A549 (cell line): Measurements from ENCODE around the gene ZNF436. TPM values are rescaled to one million over a fixed set of nuclear protein-coding genes. Genes with fewer than 3 reads are reported as not detected.

Experiments used
- ATAC-seq, 2 experiments: fragments of 200-7000 bp in 1 of 2; fragments of >200 bp in 1 of 2; cut with Nextera tagmentation in 1 of 2; cut with Tn5 transposase in 1 of 2; 3 replicates each; pipeline versions ENCODE4 v1.8.0 to v1.9.1; 2018 to 2020; ENCODE audit warnings: mild to moderate bottlenecking in 1 of 2, moderate library complexity in 1 of 2
- CTCF ChIA-PET: fragments of 300-600 bp; sonication (Branson Sonifier 250); formaldehyde crosslinking; extraction: SDS; loops from one replicate; lab custom pipeline; 2021; ENCODE audit warnings: antibody characterized with exemption, inconsistent platforms; lab: Yijun Ruan, JAX
- POLR2A ChIA-PET: fragments of 350-600 bp; formaldehyde crosslinking; extraction: SDS; loops from one replicate; lab custom pipeline; 2021; ENCODE audit warnings: antibody characterized with exemption, inconsistent platforms; lab: Yijun Ruan, JAX
- DNase-seq, 2 experiments: peaks; one replicate each; pipeline versions ENCODE4 v3.0.0 to v3.0.0-alpha.2; 2011 to 2016; ENCODE audit warnings: low read depth in 1 of 2, low spot score in 1 of 2
- FAIRE-seq: peaks from 2 replicates; lab custom pipeline; 2011; peaks lifted over from hg19 to GRCh38; lab: Jason Lieb, UNC
- H3K27ac ChIP-seq, 2 experiments: fragments of >200 bp; sonication (Bioruptor Twin); formaldehyde crosslinking; 3 replicates each; pipeline ENCODE4 v1.5.1; 2016 to 2017
- H3K4me1 ChIP-seq: fragments of >200 bp; sonication (Bioruptor Twin); formaldehyde crosslinking; 3 replicates; pipeline ENCODE4 v1.6.1; 2016
- H3K4me2 ChIP-seq: fragments of >200 bp; sonication (Bioruptor Twin); formaldehyde crosslinking; 3 replicates; pipeline ENCODE4 v1.6.1; 2016
- H3K4me3 ChIP-seq: fragments of >200 bp; sonication (Bioruptor Twin); formaldehyde crosslinking; 3 replicates; pipeline ENCODE4 v1.5.1; 2016
- H3K9me3 ChIP-seq: fragments of >200 bp; sonication (Bioruptor Twin); formaldehyde crosslinking; 3 replicates; pipeline ENCODE4 v1.6.1; 2016
- CBX2 ChIP-seq: fragments of 200-600 bp; sonication (generic); IDR thresholded peaks from 2 replicates; pipeline ENCODE4 v1.6.1; 2016; ENCODE audit warnings: low read depth, mild to moderate bottlenecking, borderline replicate concordance
- CHD4 ChIP-seq: fragments of 200-600 bp; sonication (generic); IDR thresholded peaks from 2 replicates; pipeline ENCODE4 v1.6.1; 2016; ENCODE audit warnings: antibody characterized with exemption, mild to moderate bottlenecking, borderline replicate concordance
- FOSB ChIP-seq: fragments of 250-450 bp; sonication (Bioruptor Pico); IDR thresholded peaks from 2 replicates; pipeline ENCODE4 v1.5.0; 2020; ENCODE audit warnings: mild to moderate bottlenecking, moderate library complexity
- HES2 ChIP-seq: fragments of >200 bp; sonication (Bioruptor Twin); formaldehyde crosslinking; IDR thresholded peaks from 2 replicates; pipeline ENCODE4 v1.6.1; 2016
- HEYL ChIP-seq: fragments of 250-450 bp; sonication (Bioruptor Pico); IDR thresholded peaks from 2 replicates; pipeline ENCODE4 v1.8.0; 2021; ENCODE audit warnings: mild to moderate bottlenecking, moderate library complexity
- JUN ChIP-seq, 2 experiments: fragments of >200 bp; sonication (Bioruptor Twin); formaldehyde crosslinking; IDR thresholded peaks; 2 replicates in 1 of 2; 3 replicates in 1 of 2; pipeline ENCODE4 v1.6.1; 2016 to 2017
- JUNB ChIP-seq: fragments of >200 bp; sonication (Bioruptor Twin); formaldehyde crosslinking; IDR thresholded peaks from 2 replicates; pipeline ENCODE4 v1.6.1; 2016
- KDM1A ChIP-seq: fragments of 200-600 bp; sonication (generic); IDR thresholded peaks from 2 replicates; pipeline ENCODE4 v1.6.1; 2016; ENCODE audit warnings: low read depth, mild to moderate bottlenecking
- NPAS2 ChIP-seq: fragments of 250-450 bp; sonication (Bioruptor Pico); IDR thresholded peaks from 2 replicates; pipeline ENCODE4 v1.8.0; 2022; ENCODE audit warnings: mild to moderate bottlenecking, moderate library complexity, borderline replicate concordance
- RAD21 ChIP-seq, 2 experiments: fragments of >200 bp in 1 of 2; sonication (Bioruptor Twin) in 1 of 2; formaldehyde crosslinking in 1 of 2; IDR thresholded peaks in 1 of 2; conservative IDR thresholded peaks in 1 of 2; 2 replicates in 1 of 2; 3 replicates in 1 of 2; pipeline ENCODE4 v1.6.1; 2012 to 2018; ENCODE audit warnings: inconsistent platforms in 1 of 2
- RCOR1 ChIP-seq: fragments of 150-350 bp; IDR thresholded peaks from 2 replicates; pipeline ENCODE4 v1.6.1; 2014; ENCODE audit warnings: antibody characterized with exemption, low read length, low read depth
- SMC3 ChIP-seq: fragments of >200 bp; sonication (Bioruptor Twin); formaldehyde crosslinking; IDR thresholded peaks from 3 replicates; pipeline ENCODE4 v1.6.1; 2018; ENCODE audit warnings: inconsistent platforms
- ZNF302 ChIP-seq: fragments of 250-450 bp; sonication (Bioruptor Pico); IDR thresholded peaks from 2 replicates; pipeline ENCODE4 v1.9.0; 2021; ENCODE audit warnings: inconsistent platforms, mild to moderate bottlenecking, moderate library complexity
- ZSCAN20 ChIP-seq: fragments of 250-450 bp; sonication (Bioruptor Pico); IDR thresholded peaks from 2 replicates; pipeline ENCODE4 v1.8.0; 2022; ENCODE audit warnings: mild to moderate bottlenecking, moderate library complexity
- WGBS: methylation state at CpG from one replicate; pipeline ENCODE4 v1.1.6; 2017; ENCODE audit errors: missing lambda C conversion rate; 5-methylcytosine and 5-hydroxymethylcytosine counted together
- polyA plus RNA-seq, 4 experiments: library from polyadenylated mRNA; depleted of rRNA in 3 of 4; stranded (reverse); fragments of >200 nt; fragmentation: RNase III in 1 of 4; extraction: RNeasy Plus Mini Kit Qiagen cat#74134 plus additional on column Dnase treatment in 1 of 4; gene quantifications; 2 replicates in 3 of 4; 3 replicates in 1 of 4; pipeline ENCODE4 v1.2.3, GENCODE V29; 2011 to 2017
- TF ChIP-seq, protein P1 (sequence below): IDR thresholded peaks from 2 replicates; pipeline ENCODE4 v1.6.1; 2012; ENCODE audit warnings: low read depth, borderline replicate concordance
- TF ChIP-seq, protein P2 (sequence below): fragments of >200 bp; sonication (Bioruptor Twin); formaldehyde crosslinking; IDR thresholded peaks from 3 replicates; pipeline ENCODE4 v1.6.1; 2016

Gene ZNF436
- polyA plus RNA-seq, 2 of the 4 experiments (the other 2 are of a cell fraction), result 4.7 to 7.5 TPM

GRCh38 chr1:23357138-23357908 is 12.3 kb downstream of the ZNF436 start:
- FAIRE-seq, result no peak
- POLR2A ChIA-PET, result interaction anchor here (1.1 kb wide), 1 partner anchor 13 kb away, joined by 3 read pairs; the partner anchor contains the start of gene HNRNPR

DNA sequence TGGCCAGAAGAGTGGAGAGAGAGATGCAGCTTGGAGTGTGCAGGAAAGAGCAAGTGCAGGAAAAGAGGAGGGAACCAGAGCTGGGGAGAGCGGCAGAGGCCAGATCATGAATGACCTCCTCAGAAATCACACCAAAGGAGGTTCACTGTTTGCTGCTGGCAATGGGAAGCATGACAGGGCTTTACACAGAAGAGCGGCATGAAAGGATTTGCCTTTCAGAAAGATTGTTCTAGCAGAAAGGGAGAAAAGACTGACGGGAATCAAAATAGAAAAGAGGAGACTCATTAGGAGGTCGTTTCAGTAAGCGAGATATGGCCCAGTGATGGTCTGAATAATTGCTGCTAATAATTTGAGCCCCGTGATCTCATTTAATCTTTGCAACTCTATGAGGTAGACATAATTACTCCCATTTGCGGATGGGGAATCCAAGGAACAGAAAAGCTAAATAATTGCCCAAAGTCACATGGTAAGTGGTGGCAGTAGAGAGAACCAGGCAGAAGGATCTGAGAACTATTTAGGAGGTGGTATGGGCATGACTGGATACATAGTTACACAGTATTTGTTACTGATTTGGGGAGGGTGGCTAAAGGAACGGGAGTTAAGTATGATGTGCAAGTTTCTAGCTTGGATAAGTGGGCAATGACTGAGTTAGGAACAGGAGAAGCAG is 13.0 kb downstream of the ZNF436 start:
- no peak overlapping the region for H3K4me3 ChIP-seq
- peaks cover 49% of the 10 kb centered on the region for H3K9me3 ChIP-seq
- H3K4me2 ChIP-seq, result no peak overlapping the region
- FAIRE-seq (no peak), DNase-seq (no peak), ATAC-seq (no peak)
- no peaks in the 10 kb centered on the region for H3K4me1 ChIP-seq
- no peak for TF ChIP-seq JUNB
- TF ChIP-seq FOSB, result no peak
- no peak for TF ChIP-seq RCOR1
- no peak for TF ChIP-seq SMC3
- no peak for TF ChIP-seq CBX2
- POLR2A ChIA-PET, result interaction anchor here (1.0 to 1.1 kb wide), 2 partner anchors 12 kb away, joined by 3 read pairs; partner anchors contain the start of gene HNRNPR
- CTCF ChIA-PET, result interaction anchor here (1.0 to 1.5 kb wide), 3 partner anchors 12 to 279 kb away, joined by 3 to 4 read pairs (median 3); partner anchors contain the start of gene HNRNPR
- H3K27ac ChIP-seq, result no peak overlapping the region
- 86% methylated on average over 8 of the region's 8 CpGs for whole genome bisulfite sequencing

More at GRCh38 chr1:23357138-23357908, 12.3 kb downstream of the ZNF436 start:
- no peaks in the 10 kb centered on the region for H3K4me1 ChIP-seq
- ATAC-seq, result no peak
- WGBS, result 77% methylated on average over 3 of the region's 3 CpGs
- H3K4me3 ChIP-seq, result no peak overlapping the region
- CTCF ChIA-PET, result interaction anchor here (0.8 to 1.4 kb wide), 2 partner anchors 46 to 278 kb away, joined by 3 read pairs; no protein-coding TSS in a partner anchor
- no peak overlapping the region for H3K4me2 ChIP-seq
- peaks cover 57% of the 10 kb centered on the region for H3K9me3 ChIP-seq
- H3K27ac ChIP-seq, result no peak overlapping the region
- DNase-seq, result no peak
- TF ChIP-seq HES2 (no peak), SMC3 (no peak)
- TF ChIP-seq, protein P1, sequence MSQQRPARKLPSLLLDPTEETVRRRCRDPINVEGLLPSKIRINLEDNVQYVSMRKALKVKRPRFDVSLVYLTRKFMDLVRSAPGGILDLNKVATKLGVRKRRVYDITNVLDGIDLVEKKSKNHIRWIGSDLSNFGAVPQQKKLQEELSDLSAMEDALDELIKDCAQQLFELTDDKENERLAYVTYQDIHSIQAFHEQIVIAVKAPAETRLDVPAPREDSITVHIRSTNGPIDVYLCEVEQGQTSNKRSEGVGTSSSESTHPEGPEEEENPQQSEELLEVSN, result no peak

- Histone ChIP-seq H3K4me3 (no peak overlapping the region), H3K4me2 (no peak overlapping the region), H3K4me1 (no peaks in the 10 kb centered on the region), H3K9me3 (peaks cover 26% of the 10 kb centered on the region), H3K27ac (no peak overlapping the region)
- CTCF ChIA-PET, result interaction anchor here (1.1 to 1.3 kb wide), 3 partner anchors 9 to 49 kb away, joined by 3 to 6 read pairs (median 4); no protein-coding TSS in a partner anchor
- POLR2A ChIA-PET, result no interaction called here
- ATAC-seq (no peak), FAIRE-seq (no peak), DNase-seq (no peak)
- WGBS, result 87% methylated on average over 3 of the region's 3 CpGs
- TF ChIP-seq KDM1A, result no peak
- no peak for TF ChIP-seq RCOR1
- TF ChIP-seq ZSCAN20 (CRISPR knock-in tag), result no peak
- TF ChIP-seq CBX2, result no peak
- no peak for TF ChIP-seq JUN (IDR thresholded peaks at IDR 0.05)
- no peak for TF ChIP-seq HEYL (CRISPR knock-in tag)
- no peak for TF ChIP-seq RAD21 (conservative IDR thresholded peaks at IDR 0.05 in 1 of 2, IDR thresholded peaks at IDR 0.05 in 1 of 2)
- no peak for TF ChIP-seq CHD4
- no peak for TF ChIP-seq ZNF302 (CRISPR knock-in tag)
- TF ChIP-seq NPAS2, result no peak
- no peak for TF ChIP-seq JUNB
- TF ChIP-seq, protein P2, sequence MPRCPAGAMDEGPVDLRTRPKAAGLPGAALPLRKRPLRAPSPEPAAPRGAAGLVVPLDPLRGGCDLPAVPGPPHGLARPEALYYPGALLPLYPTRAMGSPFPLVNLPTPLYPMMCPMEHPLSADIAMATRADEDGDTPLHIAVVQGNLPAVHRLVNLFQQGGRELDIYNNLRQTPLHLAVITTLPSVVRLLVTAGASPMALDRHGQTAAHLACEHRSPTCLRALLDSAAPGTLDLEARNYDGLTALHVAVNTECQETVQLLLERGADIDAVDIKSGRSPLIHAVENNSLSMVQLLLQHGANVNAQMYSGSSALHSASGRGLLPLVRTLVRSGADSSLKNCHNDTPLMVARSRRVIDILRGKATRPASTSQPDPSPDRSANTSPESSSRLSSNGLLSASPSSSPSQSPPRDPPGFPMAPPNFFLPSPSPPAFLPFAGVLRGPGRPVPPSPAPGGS, result no peak
Observed at GRCh38 chr1:23354245-23354644, 15.4 kb downstream of the ZNF436 start.
